GM12878 (cell line): ENCODE measurements around the gene JAKMIP1. TPM values are rescaled to one million over a fixed set of nuclear protein-coding genes. Genes with fewer than 3 reads are reported as not detected.

ENCODE experiments used
- ATAC-seq: fragments of 200-7000 bp; cut with Tn5 transposase; 3 replicates; pipeline ENCODE4 v1.9.1; 2020; ENCODE audit warnings: mild to moderate bottlenecking, moderate library complexity
- BruUV-seq: library from RNA; stranded (reverse); fragments of 400-500 nt; replicated peaks from 2 replicates; lab custom pipeline; 2021; lab: Mats Ljungman, UMichigan
- CTCF ChIA-PET: fragments of 300-600 bp; sonication (Branson Sonifier 250); formaldehyde crosslinking; extraction: SDS; loops from one replicate; lab custom pipeline; 2021; ENCODE audit warnings: inconsistent platforms; lab: Yijun Ruan, JAX
- POLR2A ChIA-PET: fragments of 350-600 bp; formaldehyde crosslinking; extraction: SDS; loops from one replicate; lab custom pipeline; 2021; ENCODE audit warnings: inconsistent platforms; lab: Charles Lee
- RAD21 ChIA-PET: fragments of 300-600 bp; sonication (Branson Sonifier 250); formaldehyde crosslinking; loops from one replicate; lab custom pipeline; 2023; ENCODE audit warnings: antibody characterized with exemption; ENCODE audit not compliant: unreplicated experiment; lab: Charles Lee
- SMC1A ChIA-PET: fragments of 300-600 bp; sonication (Branson Sonifier 250); formaldehyde crosslinking; loops from one replicate; lab custom pipeline; 2023; ENCODE audit not compliant: unreplicated experiment, uncharacterized antibody; lab: Charles Lee
- DNase-seq: peaks from one replicate; pipeline ENCODE4 v3.0.0-alpha.2; 2011; ENCODE audit warnings: low read depth, low spot score
- FAIRE-seq: peaks from 3 replicates; lab custom pipeline; 2011; peaks lifted over from hg19 to GRCh38; lab: Jason Lieb, UNC
- H2AFZ ChIP-seq: 2 replicates; pipeline ENCODE4 v1.6.0; 2011; ENCODE audit warnings: low read depth, low read length, control low read depth; ENCODE audit not compliant: control insufficient read depth
- H3K27ac ChIP-seq: 2 replicates; pipeline ENCODE4 v1.5.1; 2011; ENCODE audit warnings: control low read depth; ENCODE audit not compliant: control insufficient read depth, insufficient read depth
- H3K27me3 ChIP-seq, 2 experiments: replicated peaks in 1 of 2; 2 replicates each; pipeline versions ENCODE4 v1.6.0 to v1.6.1; 2011; ENCODE audit warnings: low read length in 1 of 2; ENCODE audit not compliant: control insufficient read depth in 2 of 2, insufficient read depth in 2 of 2
- H3K36me3 ChIP-seq, 2 experiments: 2 replicates each; pipeline ENCODE4 v1.5.1; 2011; ENCODE audit warnings: low read length in 1 of 2; ENCODE audit not compliant: control insufficient read depth in 2 of 2, insufficient read depth in 2 of 2
- H3K4me1 ChIP-seq: 2 replicates; pipeline ENCODE4 v1.6.1; 2011; ENCODE audit warnings: mild to moderate bottlenecking, low read length, moderate library complexity, mixed read lengths; ENCODE audit not compliant: control insufficient read depth, insufficient read depth
- H3K4me2 ChIP-seq: 2 replicates; pipeline ENCODE4 v1.6.0; 2011; ENCODE audit warnings: control low read depth; ENCODE audit not compliant: control insufficient read depth, insufficient read depth
- H3K4me3 ChIP-seq: fragments of 200-600 bp; sonication (generic); 2 replicates; pipeline ENCODE4 v1.5.1; 2016
- H3K79me2 ChIP-seq: 2 replicates; pipeline ENCODE4 v1.6.0; 2011; ENCODE audit warnings: low read length; ENCODE audit not compliant: control insufficient read depth, insufficient read depth
- H3K9ac ChIP-seq: 2 replicates; pipeline ENCODE4 v1.8.0; 2011; ENCODE audit warnings: low read length, control low read depth, mixed read lengths; ENCODE audit not compliant: control insufficient read depth, insufficient read depth
- H3K9me3 ChIP-seq: replicated peaks from 3 replicates; pipeline ENCODE4 v1.5.1; 2011; ENCODE audit warnings: mild to moderate bottlenecking, low read length; ENCODE audit not compliant: control insufficient read depth, insufficient read depth
- H4K20me1 ChIP-seq: 2 replicates; pipeline ENCODE4 v1.6.0; 2011; ENCODE audit not compliant: control insufficient read depth, insufficient read depth
- ATF3 ChIP-seq: IDR thresholded peaks from 2 replicates; pipeline ENCODE4 v1.6.1; 2011; ENCODE audit warnings: low read depth, mild to moderate bottlenecking, low read length, moderate library complexity, borderline replicate concordance; ENCODE audit errors: extremely low read depth
- CBX3 ChIP-seq: fragments of 200-600 bp; sonication (generic); IDR thresholded peaks from 2 replicates; pipeline ENCODE4 v1.6.1; 2016; ENCODE audit warnings: low read depth, borderline replicate concordance
- EP300 ChIP-seq, 2 experiments: fragments of 150-350 bp in 1 of 2; IDR thresholded peaks; 2 replicates each; pipeline ENCODE4 v1.6.1; 2011 to 2012; ENCODE audit warnings: low read depth in 2 of 2, low read length in 2 of 2, borderline replicate concordance in 1 of 2, improper control_type of control experiment in 1 of 2, inconsistent platforms in 1 of 2; ENCODE audit not compliant: control insufficient read depth in 1 of 2
- ETV6 ChIP-seq, 2 experiments: fragments of 450-650 bp in 1 of 2; IDR thresholded peaks in 1 of 2; conservative IDR thresholded peaks in 1 of 2; 2 replicates each; pipeline ENCODE4 v1.6.1; 2014; ENCODE audit warnings: antibody characterized with exemption in 1 of 2, borderline replicate concordance in 1 of 2, low read depth in 1 of 2, mild to moderate bottlenecking in 1 of 2, moderate library complexity in 1 of 2
- FOXM1 ChIP-seq: IDR thresholded peaks from 2 replicates; pipeline ENCODE4 v1.6.1; 2012; ENCODE audit warnings: low read depth, mild to moderate bottlenecking, inconsistent platforms, low read length, moderate library complexity
- HDAC6 ChIP-seq: fragments of 200-600 bp; sonication (generic); IDR thresholded peaks from one replicate; pipeline ENCODE4 v1.8.0; 2017; ENCODE audit warnings: antibody characterized with exemption; ENCODE audit not compliant: unreplicated experiment
- SMC3 ChIP-seq: IDR thresholded peaks from 2 replicates; pipeline ENCODE4 v1.6.1; 2011; ENCODE audit warnings: low read length, improper control_type of control experiment, borderline replicate concordance
- ZNF207 ChIP-seq: fragments of 450-650 bp; IDR thresholded peaks from 2 replicates; pipeline ENCODE4 v1.6.1; 2014; ENCODE audit warnings: antibody characterized with exemption, mild to moderate bottlenecking, borderline replicate concordance
- WGBS: methylation state at CpG from one replicate; pipeline ENCODE4 v1.1.6; 2016; ENCODE audit warnings: low lambda C conversion rate; ENCODE audit not compliant: insufficient replicate concordance, insufficient coverage; ENCODE audit errors: missing lambda C conversion rate; 5-methylcytosine and 5-hydroxymethylcytosine counted together
- in situ Hi-C: fragments of 300-500 bp; cut with MboI; formaldehyde crosslinking; loops from 9 replicates; pipeline ENCODE4 v1.14.3; 2018; ENCODE audit warnings: mixed read lengths
- intact Hi-C: fragments of 100-400 bp; cut with micrococcal nuclease; formaldehyde crosslinking; loops from one replicate; pipeline ENCODE4 v1.14.2; 2022; ENCODE audit not compliant: unreplicated experiment
- polyA plus RNA-seq, 11 experiments: library from polyadenylated mRNA; depleted of rRNA in 4 of 11; unstranded in 6 of 11; stranded (reverse) in 5 of 11; fragments of >200 nt; fragmentation: Nextera tagmentation in 4 of 11; fragmentation: Illumina TruSeq in 1 of 11; extraction: Ambion mirVana in 4 of 11; extraction: Trizol in 1 of 11; gene quantifications; 1 replicate in 1 of 11; 2 replicates in 10 of 11; pipeline versions ENCODE4 v1.2.1 to v1.2.3, GENCODE V29; 2011 to 2016; ENCODE audit warnings: inconsistent platforms in 2 of 11, missing spikeins in 2 of 11, low read depth in 1 of 11
- total RNA-seq, 4 experiments: library from RNA; depleted of rRNA in 3 of 4; stranded (reverse); fragments of >200 nt in 3 of 4; fragmentation: Illumina TruSeq in 1 of 4; extraction: Trizol in 1 of 4; gene quantifications; 2 replicates each; pipeline versions ENCODE4 v1.2.1 to v1.2.3, GENCODE V29; 2013 to 2021

The JAKMIP1 gene
- total and polyA plus RNA-seq, 10 of the 15 experiments (the other 5 are each of a cell fraction or from before 2014, with no cell fraction given) = 0.52 to 16.7 (median 12.3) TPM

GRCh38 chr4:6009452-6009851 is 190.9 kb downstream of the JAKMIP1 start:
- RAD21 ChIA-PET = no interaction called here
- no peak overlapping the region for H3K27ac ChIP-seq
- no peaks in the 10 kb centered on the region for H3K36me3 ChIP-seq
- DNase-seq = no peak
- FAIRE-seq = no peak
- no peak overlapping the region for H3K4me3 ChIP-seq
- no peaks in the 10 kb centered on the region for H3K4me1 ChIP-seq
- intact Hi-C loops (no loop called here), in situ Hi-C loops (no loop called here)
- H3K9me3 ChIP-seq = no peaks in the 10 kb centered on the region
- SMC1A ChIA-PET = no interaction called here
- TF ChIP-seq ZNF207 (no peak), SMC3 (no peak), ETV6 (conservative IDR thresholded peaks at IDR 0.05 in 1 of 2, IDR thresholded peaks at IDR 0.05 in 1 of 2; ENCODE audit: borderline replicate concordance in 1 of 2, low read depth in 1 of 2) (no peak), ATF3 (no peak), FOXM1 (no peak), EP300 (IDR thresholded peaks at IDR 0.05; ENCODE audit: borderline replicate concordance in 1 of 2, control insufficient read depth in 1 of 2, low read depth in 2 of 2, low read length in 2 of 2) (no peak), HDAC6 (no peak), CBX3 (no peak)
- H3K27me3 ChIP-seq = peaks cover 0 to 1% of the 10 kb centered on the region in 2 experiments; a peak in 2 of 4 replicates
- H4K20me1 ChIP-seq = no peaks in the 10 kb centered on the region
- H3K9ac ChIP-seq = no peak overlapping the region
- no peak overlapping the region for H3K4me2 ChIP-seq
- POLR2A ChIA-PET = no interaction called here
- no peaks in the 10 kb centered on the region for H3K79me2 ChIP-seq
- CTCF ChIA-PET = interaction anchor here (0.9 to 3.1 kb wide), 3 partner anchors 10 to 14 kb away, joined by 3 to 7 read pairs (median 4); no protein-coding TSS in a partner anchor
- 2% methylated on average over 8 of the region's 8 CpGs for WGBS
- no peak overlapping the region for H2AFZ ChIP-seq
- no TSS peak for BruUV-seq
- no peak for ATAC-seq
